ENCODE data around the gene RASSF3. TPM values are rescaled to one million over a fixed set of nuclear protein-coding genes. Genes with fewer than 3 reads are reported as not detected.

The RASSF3 gene
- total and polyA plus RNA-seq, 2 donors = 9.4 to 22.8 TPM

DNA sequence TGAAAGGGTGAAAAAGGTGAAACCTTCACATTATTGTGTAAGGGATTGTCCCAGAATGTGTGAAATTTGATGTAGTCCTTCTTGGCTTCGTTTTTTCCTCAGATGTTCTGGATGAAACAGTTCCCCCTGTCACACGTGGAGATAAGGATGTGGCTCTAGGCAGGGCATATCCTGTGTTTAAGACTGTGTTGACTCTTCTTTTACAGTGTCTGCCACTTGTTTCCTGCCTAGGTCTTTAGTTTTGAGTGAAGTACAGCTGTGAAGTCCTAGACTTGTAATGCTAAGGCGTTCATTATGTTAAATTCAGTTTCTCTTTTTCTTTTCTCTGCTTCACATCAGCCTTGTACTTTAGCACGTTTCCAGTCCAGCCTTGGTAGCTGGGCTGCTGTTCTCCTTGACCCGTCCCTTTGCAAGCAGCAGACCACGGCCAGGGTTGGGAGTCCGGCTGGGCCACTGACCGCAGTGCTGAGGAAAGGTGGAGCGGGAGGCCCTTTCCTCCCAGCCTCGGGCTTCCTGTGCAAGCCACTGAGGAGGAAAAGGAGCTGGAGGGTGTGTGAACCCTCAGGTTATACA is 59.1 kb downstream of the RASSF3 start:
- no peaks in the 10 kb centered on the region for H3K27me3 ChIP-seq (ENCODE audit: control insufficient read depth in 2 of 2, insufficient read depth in 1 of 2, low read length in 1 of 2)
- H3K27ac ChIP-seq (ENCODE audit: low read depth in 1 of 2, low read length in 1 of 2) = peak overlapping the region; percentile 95 to 99
- no peaks in the 10 kb centered on the region for H3K9me3 ChIP-seq (ENCODE audit: control insufficient read depth in 2 of 2, insufficient read depth in 1 of 2, low read length in 1 of 2)
- DNase-seq (ENCODE audit: low read depth in 6 of 9, low spot score in 9 of 9) = peak; percentile 41 to 90 (median 66)
- H3K36me3 ChIP-seq (ENCODE audit: control insufficient read depth in 2 of 2, insufficient read depth in 2 of 2, low read length in 1 of 2) = no peaks in the 10 kb centered on the region
- H3K4me3 ChIP-seq (ENCODE audit: low read length in 2 of 2) = peak overlapping the region; percentile 44 to 59
- H3K4me1 ChIP-seq (ENCODE audit: control insufficient read depth in 2 of 2, insufficient read depth in 2 of 2, low read length in 2 of 2) = peaks cover 42 to 72% of the 10 kb centered on the region in 2 donors
- WGBS = 3% methylated on average over 10 of the region's 10 CpGs

DNA sequence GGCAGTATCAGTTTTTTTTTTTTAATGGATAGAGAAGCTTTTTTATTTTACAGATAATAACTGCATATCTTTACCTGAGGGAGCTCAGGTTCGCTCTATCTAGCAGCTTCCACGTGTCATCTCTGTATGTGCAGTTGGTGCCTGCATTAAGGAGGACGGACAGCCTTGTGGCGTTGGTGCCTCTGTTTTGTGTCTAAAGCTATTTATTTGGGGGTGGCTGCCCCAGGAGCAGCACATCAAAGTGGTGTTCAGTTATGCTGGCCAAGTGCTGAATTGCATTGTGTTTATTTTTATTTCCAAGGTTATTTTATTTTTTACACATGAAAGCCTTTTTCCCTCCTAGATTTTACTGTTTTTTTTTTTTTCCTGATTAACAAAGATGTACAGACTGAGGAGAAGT is 59.7 kb downstream of the RASSF3 start:
- no peak for DNase-seq (ENCODE audit: low read depth in 6 of 9, low spot score in 9 of 9)
- H3K4me1 ChIP-seq (ENCODE audit: control insufficient read depth in 2 of 2, insufficient read depth in 2 of 2, low read length in 2 of 2) = peaks cover 47 to 77% of the 10 kb centered on the region in 2 donors
- no peaks in the 10 kb centered on the region for H3K36me3 ChIP-seq (ENCODE audit: control insufficient read depth in 2 of 2, insufficient read depth in 2 of 2, low read length in 1 of 2)
- H3K4me3 ChIP-seq (ENCODE audit: low read length in 2 of 2) = peak overlapping the region; percentile 44 to 59
- H3K27me3 ChIP-seq (ENCODE audit: control insufficient read depth in 2 of 2, insufficient read depth in 1 of 2, low read length in 1 of 2) = no peaks in the 10 kb centered on the region
- peak overlapping the region; percentile 91 to 95 for H3K27ac ChIP-seq (ENCODE audit: low read depth in 1 of 2, low read length in 1 of 2)
- no peaks in the 10 kb centered on the region for H3K9me3 ChIP-seq (ENCODE audit: control insufficient read depth in 2 of 2, insufficient read depth in 1 of 2, low read length in 1 of 2)
- WGBS = 18% methylated on average over 4 of the region's 4 CpGs

DNA sequence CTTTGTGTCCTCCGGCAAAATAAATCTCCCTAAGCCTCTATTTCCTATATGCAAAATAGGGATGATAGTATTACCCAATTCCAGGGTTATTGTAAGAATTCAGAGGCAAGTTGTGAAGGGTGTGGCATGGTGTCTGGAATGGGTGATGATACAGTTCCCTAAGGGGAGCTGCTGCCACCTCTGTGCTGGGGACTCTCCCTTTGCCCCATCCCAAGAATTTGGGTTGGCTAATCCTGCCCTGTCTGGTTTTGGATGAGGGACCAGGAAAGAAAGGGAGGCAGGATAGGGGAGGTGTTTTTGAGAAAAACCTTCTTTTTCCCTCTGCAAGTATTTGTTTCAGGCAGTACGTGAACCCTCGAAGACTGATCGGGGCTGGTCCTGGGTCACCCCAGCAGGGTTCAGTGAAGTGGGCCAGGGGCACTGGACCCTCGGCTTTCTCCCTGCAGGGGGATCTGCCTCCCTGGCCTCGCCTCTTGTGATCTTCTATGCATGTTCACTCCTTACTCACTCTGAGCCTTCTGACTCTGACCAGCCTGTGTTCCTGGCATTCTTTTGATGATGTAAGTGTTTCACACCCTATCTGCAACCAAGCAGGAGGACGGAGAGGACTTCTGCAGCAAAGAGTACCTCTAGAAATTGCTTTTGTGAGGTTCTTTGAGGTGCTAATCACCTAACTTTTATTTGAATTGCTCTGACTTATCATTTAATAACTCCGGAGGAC is 60.8 kb downstream of the RASSF3 start:
- Histone ChIP-seq H3K27me3 (ENCODE audit: control insufficient read depth in 2 of 2, insufficient read depth in 1 of 2, low read length in 1 of 2) (no peaks in the 10 kb centered on the region), H3K27ac (ENCODE audit: low read depth in 1 of 2, low read length in 1 of 2) (peak overlapping the region; percentile 10 to 95), H3K4me3 (ENCODE audit: low read length in 2 of 2) (no peak overlapping the region), H3K9me3 (ENCODE audit: control insufficient read depth in 2 of 2, insufficient read depth in 1 of 2, low read length in 1 of 2) (no peaks in the 10 kb centered on the region), H3K36me3 (ENCODE audit: control insufficient read depth in 2 of 2, insufficient read depth in 2 of 2, low read length in 1 of 2) (no peaks in the 10 kb centered on the region), H3K4me1 (ENCODE audit: control insufficient read depth in 2 of 2, insufficient read depth in 2 of 2, low read length in 2 of 2) (peaks cover 54 to 87% of the 10 kb centered on the region in 2 donors)
- no peak for DNase-seq (ENCODE audit: low read depth in 6 of 9, low spot score in 9 of 9)
- 86% methylated on average over 8 of the region's 8 CpGs for WGBS

DNA sequence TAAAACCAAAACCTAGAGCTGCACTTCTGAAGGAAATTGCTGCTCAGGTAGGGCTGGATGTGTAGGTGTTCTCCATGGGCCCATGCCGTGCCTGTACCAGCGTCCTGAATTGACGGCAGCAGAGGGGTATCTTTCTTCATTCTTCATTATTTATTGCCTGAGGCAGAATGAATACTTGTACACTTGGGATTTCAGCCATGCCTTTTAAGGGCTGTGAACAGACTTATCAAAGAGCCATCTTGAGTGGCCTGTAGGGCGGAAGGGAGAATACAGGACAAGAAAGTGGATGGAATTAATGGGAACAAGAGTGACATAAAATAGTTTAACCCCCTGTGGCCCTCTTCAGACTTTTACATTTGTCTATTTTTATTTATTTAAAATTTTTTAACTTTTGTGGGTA is 61.4 kb downstream of the RASSF3 start:
- WGBS = 89% methylated on average over 4 of the region's 4 CpGs
- DNase-seq (ENCODE audit: low read depth in 6 of 9, low spot score in 9 of 9) = no peak
- H3K4me1 ChIP-seq (ENCODE audit: control insufficient read depth in 2 of 2, insufficient read depth in 2 of 2, low read length in 2 of 2) = peaks cover 51 to 84% of the 10 kb centered on the region in 2 donors

DNA sequence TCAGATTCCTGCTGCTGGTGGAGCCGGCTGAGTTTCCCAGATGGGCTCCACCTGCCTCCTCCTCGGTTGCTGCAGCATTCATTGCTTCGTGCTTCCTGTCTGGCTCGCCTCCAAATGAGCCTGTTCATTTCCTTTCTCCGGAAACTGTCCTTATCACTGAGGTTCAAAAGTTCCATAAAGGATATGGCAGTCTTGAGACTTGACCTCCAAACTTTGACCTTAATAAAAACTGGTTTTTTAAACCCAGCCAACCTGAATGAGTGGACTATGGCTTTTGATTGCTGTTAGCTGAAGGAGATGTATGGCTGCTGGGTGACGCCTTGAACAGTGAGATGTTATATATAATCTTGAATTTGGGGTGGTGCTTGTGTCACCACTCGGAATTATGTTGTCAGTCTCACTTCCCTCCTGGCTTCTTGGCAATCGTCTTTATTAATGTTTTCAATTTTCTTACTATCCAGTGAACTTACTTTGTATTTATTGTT is 62.7 kb downstream of the RASSF3 start:
- peaks cover 57 to 89% of the 10 kb centered on the region in 2 donors for H3K4me1 ChIP-seq (ENCODE audit: control insufficient read depth in 2 of 2, insufficient read depth in 2 of 2, low read length in 2 of 2)
- peak in 2 of 9 donors; percentile 20 to 53 for DNase-seq (ENCODE audit: low read depth in 6 of 9, low spot score in 9 of 9)
- WGBS = 19% methylated on average over 8 of the region's 8 CpGs
- peak overlapping the region; percentile 18 to 38 for H3K27ac ChIP-seq (ENCODE audit: low read depth in 1 of 2, low read length in 1 of 2)
- H3K36me3 ChIP-seq (ENCODE audit: control insufficient read depth in 2 of 2, insufficient read depth in 2 of 2, low read length in 1 of 2) = no peaks in the 10 kb centered on the region
- no peaks in the 10 kb centered on the region for H3K27me3 ChIP-seq (ENCODE audit: control insufficient read depth in 2 of 2, insufficient read depth in 1 of 2, low read length in 1 of 2)
- no peak overlapping the region for H3K4me3 ChIP-seq (ENCODE audit: low read length in 2 of 2)
- H3K9me3 ChIP-seq (ENCODE audit: control insufficient read depth in 2 of 2, insufficient read depth in 1 of 2, low read length in 1 of 2) = no peaks in the 10 kb centered on the region

More for the DNA sequence above, 61.4 kb downstream of the RASSF3 start:
- H3K27me3 ChIP-seq (ENCODE audit: control insufficient read depth in 2 of 2, insufficient read depth in 1 of 2, low read length in 1 of 2) = no peaks in the 10 kb centered on the region
- no peaks in the 10 kb centered on the region for H3K36me3 ChIP-seq (ENCODE audit: control insufficient read depth in 2 of 2, insufficient read depth in 2 of 2, low read length in 1 of 2)
- no peak overlapping the region for H3K4me3 ChIP-seq (ENCODE audit: low read length in 2 of 2)
- no peaks in the 10 kb centered on the region for H3K9me3 ChIP-seq (ENCODE audit: control insufficient read depth in 2 of 2, insufficient read depth in 1 of 2, low read length in 1 of 2)
- no peak overlapping the region for H3K27ac ChIP-seq (ENCODE audit: low read depth in 1 of 2, low read length in 1 of 2)

DNA sequence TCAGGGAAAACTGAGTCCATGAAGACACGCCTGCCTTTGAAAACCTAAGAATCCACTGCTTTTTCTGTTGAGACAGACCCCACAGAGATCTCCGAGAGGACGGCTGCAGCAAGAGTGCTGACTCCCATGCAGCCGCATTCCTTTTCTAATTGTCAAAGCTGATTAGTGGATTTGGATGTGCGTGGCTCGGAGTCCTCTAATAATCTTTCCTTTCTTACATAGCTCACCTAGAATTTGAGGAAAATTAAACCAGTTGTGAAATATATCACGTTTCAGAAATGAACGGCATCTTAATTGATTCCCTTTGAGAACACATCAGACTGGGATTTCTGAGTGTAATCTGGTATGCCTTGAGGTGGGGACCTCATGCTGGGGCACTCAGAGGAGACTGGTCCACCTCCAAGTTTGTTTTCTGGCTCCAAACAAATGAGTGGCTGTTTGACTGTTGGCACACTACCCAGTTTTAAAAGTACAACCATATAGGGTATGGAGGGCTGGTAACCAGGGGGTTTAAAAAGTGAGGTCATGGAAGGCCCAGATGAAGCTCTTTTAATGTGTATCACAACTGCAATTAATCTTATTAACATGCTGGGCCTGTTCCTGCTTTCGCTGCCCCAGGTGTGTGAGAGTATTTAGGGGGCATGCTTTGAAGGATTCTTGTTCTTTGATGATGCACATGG is 63.3 kb downstream of the RASSF3 start:
- H3K4me3 ChIP-seq (ENCODE audit: low read length in 2 of 2) = no peak overlapping the region
- H3K9me3 ChIP-seq (ENCODE audit: control insufficient read depth in 2 of 2, insufficient read depth in 1 of 2, low read length in 1 of 2) = no peaks in the 10 kb centered on the region
- 91% methylated on average over 9 of the region's 9 CpGs for WGBS
- DNase-seq (ENCODE audit: low read depth in 6 of 9, low spot score in 9 of 9) = no peak
- peak overlapping the region; percentile 74 to 75 for H3K27ac ChIP-seq (ENCODE audit: low read depth in 1 of 2, low read length in 1 of 2)
- H3K4me1 ChIP-seq (ENCODE audit: control insufficient read depth in 2 of 2, insufficient read depth in 2 of 2, low read length in 2 of 2) = peaks cover 60 to 89% of the 10 kb centered on the region in 2 donors
- no peaks in the 10 kb centered on the region for H3K27me3 ChIP-seq (ENCODE audit: control insufficient read depth in 2 of 2, insufficient read depth in 1 of 2, low read length in 1 of 2)
- H3K36me3 ChIP-seq (ENCODE audit: control insufficient read depth in 2 of 2, insufficient read depth in 2 of 2, low read length in 1 of 2) = no peaks in the 10 kb centered on the region

DNA sequence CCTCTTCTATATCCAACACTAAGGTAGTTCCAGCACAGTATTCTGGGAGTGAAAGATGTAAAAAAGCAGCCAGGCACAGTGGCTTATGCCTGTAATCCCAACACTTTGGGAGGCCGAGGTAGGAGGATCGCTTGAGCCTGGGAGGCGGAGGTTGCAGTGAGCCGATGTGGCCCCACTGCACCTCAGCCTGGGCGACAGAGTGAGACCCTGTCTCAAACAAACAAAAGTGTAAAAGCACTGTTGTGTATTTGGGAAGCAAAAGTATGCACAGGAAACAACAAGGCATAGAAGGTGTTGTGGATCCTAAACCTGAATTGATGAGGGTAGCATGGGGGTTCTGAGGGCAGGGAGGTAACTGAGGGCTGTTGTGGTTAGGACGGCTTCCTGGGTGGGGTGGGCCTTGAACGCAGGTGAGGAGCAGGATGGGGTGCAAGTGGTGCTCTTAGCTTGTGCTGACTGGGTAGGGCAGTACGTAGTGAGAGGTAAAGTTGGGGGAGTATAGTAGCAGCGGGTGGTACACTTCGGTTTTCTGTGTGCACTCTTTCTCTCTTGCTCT is 64.2 kb downstream of the RASSF3 start:
- no peaks in the 10 kb centered on the region for H3K27me3 ChIP-seq (ENCODE audit: control insufficient read depth in 2 of 2, insufficient read depth in 1 of 2, low read length in 1 of 2)
- no peak overlapping the region for H3K4me3 ChIP-seq (ENCODE audit: low read length in 2 of 2)
- DNase-seq (ENCODE audit: low read depth in 6 of 9, low spot score in 9 of 9) = peak; percentile 47 to 90 (median 69)
- H3K9me3 ChIP-seq (ENCODE audit: control insufficient read depth in 2 of 2, insufficient read depth in 1 of 2, low read length in 1 of 2) = no peaks in the 10 kb centered on the region
- peaks cover 54 to 89% of the 10 kb centered on the region in 2 donors for H3K4me1 ChIP-seq (ENCODE audit: control insufficient read depth in 2 of 2, insufficient read depth in 2 of 2, low read length in 2 of 2)
- H3K36me3 ChIP-seq (ENCODE audit: control insufficient read depth in 2 of 2, insufficient read depth in 2 of 2, low read length in 1 of 2) = no peaks in the 10 kb centered on the region
- H3K27ac ChIP-seq (ENCODE audit: low read depth in 1 of 2, low read length in 1 of 2) = peak overlapping the region; percentile 74 to 75
- 55% methylated on average over 10 of the region's 10 CpGs for WGBS

DNA sequence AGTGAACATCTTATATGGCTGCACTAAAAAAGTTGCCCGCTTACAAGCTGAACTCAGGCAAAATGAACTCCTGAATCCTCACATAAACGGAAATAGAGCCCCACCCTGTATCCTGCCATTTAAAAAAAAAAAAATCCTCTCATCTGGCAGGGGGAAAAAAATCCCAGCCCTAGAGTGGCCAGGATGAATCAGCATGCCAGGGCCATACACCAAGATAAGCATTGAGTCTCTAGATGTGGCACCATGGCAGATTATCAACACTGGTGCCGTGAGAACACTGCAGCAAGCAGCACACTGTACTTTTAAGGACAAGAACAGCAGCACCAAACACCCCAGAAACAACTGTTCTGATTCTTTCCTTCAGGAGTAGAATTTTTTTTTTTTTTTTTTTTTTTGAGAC is 65.5 kb downstream of the RASSF3 start:
- no peak for DNase-seq (ENCODE audit: low read depth in 6 of 9, low spot score in 9 of 9)

DNA sequence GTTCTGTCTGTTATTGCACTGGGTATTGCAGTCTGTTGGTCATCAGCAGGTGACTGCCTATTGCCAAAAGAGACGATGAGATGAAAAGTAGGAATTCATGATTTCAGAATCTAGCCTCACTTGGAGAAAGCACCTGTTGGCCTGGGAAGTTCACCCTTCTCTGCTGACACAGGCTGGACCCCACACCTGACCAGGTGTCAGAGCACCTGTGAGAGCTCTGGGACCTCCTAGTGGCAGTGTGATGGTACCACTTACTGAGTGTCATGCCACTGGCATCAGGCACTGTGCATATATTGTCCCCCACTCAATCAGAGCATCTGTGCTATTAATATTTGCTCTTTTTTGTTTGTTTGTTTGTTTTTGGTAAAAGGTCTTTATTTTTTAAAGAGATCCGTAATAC is 68.0 kb downstream of the RASSF3 start:
- H3K27me3 ChIP-seq (ENCODE audit: control insufficient read depth in 2 of 2, insufficient read depth in 1 of 2, low read length in 1 of 2) = no peaks in the 10 kb centered on the region
- WGBS = 98% methylated on average over 2 of the region's 2 CpGs
- H3K27ac ChIP-seq (ENCODE audit: low read depth in 1 of 2, low read length in 1 of 2) = no peak overlapping the region
- peaks cover 47 to 77% of the 10 kb centered on the region in 2 donors for H3K4me1 ChIP-seq (ENCODE audit: control insufficient read depth in 2 of 2, insufficient read depth in 2 of 2, low read length in 2 of 2)
- H3K4me3 ChIP-seq (ENCODE audit: low read length in 2 of 2) = no peak overlapping the region
- no peaks in the 10 kb centered on the region for H3K36me3 ChIP-seq (ENCODE audit: control insufficient read depth in 2 of 2, insufficient read depth in 2 of 2, low read length in 1 of 2)
- no peaks in the 10 kb centered on the region for H3K9me3 ChIP-seq (ENCODE audit: control insufficient read depth in 2 of 2, insufficient read depth in 1 of 2, low read length in 1 of 2)
- DNase-seq (ENCODE audit: low read depth in 6 of 9, low spot score in 9 of 9) = no peak

More for the DNA sequence above, 65.5 kb downstream of the RASSF3 start:
- Histone ChIP-seq H3K4me3 (ENCODE audit: low read length in 2 of 2) (no peak overlapping the region), H3K36me3 (ENCODE audit: control insufficient read depth in 2 of 2, insufficient read depth in 2 of 2, low read length in 1 of 2) (no peaks in the 10 kb centered on the region), H3K27me3 (ENCODE audit: control insufficient read depth in 2 of 2, insufficient read depth in 1 of 2, low read length in 1 of 2) (no peaks in the 10 kb centered on the region), H3K9me3 (ENCODE audit: control insufficient read depth in 2 of 2, insufficient read depth in 1 of 2, low read length in 1 of 2) (no peaks in the 10 kb centered on the region), H3K4me1 (ENCODE audit: control insufficient read depth in 2 of 2, insufficient read depth in 2 of 2, low read length in 2 of 2) (peaks cover 49 to 88% of the 10 kb centered on the region in 2 donors), H3K27ac (ENCODE audit: low read depth in 1 of 2, low read length in 1 of 2) (peak overlapping the region; percentile 27 to 68)
- WGBS = 86% methylated on average over 3 of the region's 3 CpGs

Measured in thymus (tissue), 11 donors.